ENCODE measurements around the gene TFPT. TPM values are rescaled to one million over a fixed set of nuclear protein-coding genes. Genes with fewer than 3 reads are reported as not detected.

Gene TFPT
- total and polyA plus RNA-seq, 2 of the 4 experiments (the other 2 are of a cell fraction): 7.9 to 17.1 TPM

DNA sequence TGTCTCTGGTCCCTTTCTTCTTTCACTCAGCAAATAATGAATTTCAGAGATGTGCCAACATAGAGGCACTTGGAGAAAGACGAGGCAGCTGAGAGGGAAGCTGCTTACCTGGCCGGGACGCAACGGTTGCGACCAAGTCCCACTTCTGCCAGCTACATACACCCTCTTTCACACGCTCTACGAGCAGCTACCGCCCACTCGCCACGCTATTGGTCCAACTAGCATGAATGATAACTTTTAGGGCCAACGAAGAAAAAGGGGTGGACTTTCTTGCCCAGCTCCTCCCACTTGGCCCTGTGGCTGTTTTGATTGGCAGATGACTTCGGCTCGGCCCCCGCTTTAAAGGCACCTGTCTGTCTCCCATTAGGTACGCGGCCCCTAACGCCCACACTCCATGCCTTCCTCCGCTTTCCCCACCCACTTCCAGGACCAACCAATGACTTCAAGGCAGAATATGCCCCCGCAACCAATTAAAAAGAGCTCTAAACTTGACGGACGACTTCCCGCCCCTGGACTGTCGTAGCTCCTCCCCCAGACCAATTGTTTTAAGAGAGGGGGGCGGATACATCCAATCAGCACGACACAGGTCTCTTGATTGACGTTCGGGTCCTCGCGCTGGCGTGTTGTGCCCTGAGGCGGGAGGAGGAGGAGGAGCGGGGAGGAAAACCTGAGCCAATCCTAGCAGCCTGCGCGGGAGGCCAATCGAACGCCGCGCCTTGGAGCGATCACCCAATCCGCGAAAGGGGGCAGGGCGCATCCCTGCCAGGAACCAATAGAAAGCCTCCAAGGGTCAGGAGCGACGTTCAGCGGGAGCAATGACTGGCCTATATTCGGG lies 21.6 kb upstream of the TFPT start:
- Histone ChIP-seq H3K27ac (ENCODE audit: insufficient read depth, low read length) (no peak overlapping the region; the same call in 1 of the 2 replicates), H2AK9ac (replicated peaks; ENCODE audit: low read depth, low read length, poor library complexity) (peak overlapping the region; percentile 98), H3K9me3 (ENCODE audit: control insufficient read depth, insufficient read depth, low read length) (no peaks in the 10 kb centered on the region), H3K79me1 (ENCODE audit: low read depth in 1 of 2, low read length in 2 of 2) (peaks cover 0 to 37% of the 10 kb centered on the region in 2 experiments; a peak in 2 of 4 replicates), H3K36me3 (ENCODE audit: control insufficient read depth, insufficient read depth, low read length) (peaks cover 8% of the 10 kb centered on the region; the same call in 1 of the 2 replicates), H3K9me1 (ENCODE audit: insufficient read depth, low read length) (peaks cover 16% of the 10 kb centered on the region), H2BK15ac (ENCODE audit: low read depth, low read length) (no peak overlapping the region), H2BK120ac (ENCODE audit: low read depth, low read length) (no peak overlapping the region), H3K27me3 (ENCODE audit: control insufficient read depth, insufficient read depth, low read length) (no peaks in the 10 kb centered on the region), H3K56ac (ENCODE audit: extremely low read depth, insufficient read depth, low read length) (no peak overlapping the region), H2AFZ (replicated peaks; ENCODE audit: low read length, poor library complexity) (peak overlapping the region; percentile 90), H3K14ac (replicated peaks; ENCODE audit: low read depth, low read length) (no peak overlapping the region), H2AK5ac (ENCODE audit: low read depth, low read length) (no peak overlapping the region), H3K9ac (ENCODE audit: low read depth, low read length) (peak overlapping the region; percentile 38; the same call in 1 of the 2 replicates), H3K23ac (ENCODE audit: low read depth, low read length) (peak overlapping the region; percentile 45), H4K91ac (ENCODE audit: insufficient read depth, low read depth, low read length) (no peak overlapping the region), H2BK20ac (ENCODE audit: low read depth, low read length) (no peak overlapping the region), H4K5ac (ENCODE audit: low read depth, low read length) (no peak overlapping the region), H2BK5ac (ENCODE audit: low read depth, low read length, poor library complexity, severe bottlenecking) (no peak overlapping the region), H3K4me1 (ENCODE audit: control insufficient read depth, insufficient read depth, low read length) (peaks cover 10% of the 10 kb centered on the region), H3K4me3 (ENCODE audit: insufficient read depth, low read depth, low read length) (peak overlapping the region; percentile 49), H4K20me1 (ENCODE audit: insufficient read depth, low read length) (peaks cover 40% of the 10 kb centered on the region), H3K18ac (ENCODE audit: low read depth, low read length) (no peak overlapping the region), H3K4me2 (ENCODE audit: low read depth, low read length) (peak overlapping the region; percentile 80), H3K4ac (ENCODE audit: low read depth, low read length) (no peak overlapping the region), H4K8ac (ENCODE audit: low read depth in 2 of 2, low read length in 2 of 2) (no peak overlapping the region)
- in situ Hi-C loops (cut with MboI; ENCODE audit: low sequenced_read_pairs): loop anchor here (25.0 kb wide), 1 partner anchor 1525 kb away; the partner anchor contains the start of gene U2AF2
- ChIA-PET CTCF (no interaction called here), POLR2A (ENCODE audit: unreplicated experiment) (interaction anchor here (0.5 to 1.8 kb wide), 6 partner anchors 22 to 269 kb away, joined by 3 to 10 read pairs (median 4); partner anchors contain the start of genes LENG1, MYADM, PRPF31 and RPS9)
- whole genome bisulfite sequencing, 2 experiments (ENCODE audit: extremely low coverage in 2 of 2, insufficient read length in 1 of 2): 0% methylated on average over 22 of the region's 46 CpGs; no CpG with 5 or more reads in 1 of the 2 experiments
- dilution Hi-C loops (cut with HindIII; ENCODE audit: low sequenced_read_pairs, unreplicated experiment): no loop called here
- TF ChIP-seq CHD1 (IDR thresholded peaks at IDR 0.05; ENCODE audit: low read depth, low read length) (no peak), NFE2L2 (IDR thresholded peaks at IDR 0.05; ENCODE audit: low read depth, low read length) (no peak), MAZ (IDR thresholded peaks at IDR 0.05; ENCODE audit: borderline replicate concordance, low read depth, low read length) (peak; percentile 59; the same call in 1 of the 2 replicates), RCOR1 (IDR thresholded peaks at IDR 0.05; ENCODE audit: insufficient replicate concordance, low read length) (peak; percentile 81), ELK1 (IDR thresholded peaks at IDR 0.05; ENCODE audit: borderline replicate concordance, low read depth, low read length) (no peak), FOS (IDR thresholded peaks at IDR 0.05; ENCODE audit: low read depth, low read length) (peak; percentile 95), SMC3 (IDR thresholded peaks at IDR 0.05; ENCODE audit: low read depth, low read length) (no peak), CEBPB (IDR thresholded peaks at IDR 0.05; ENCODE audit: low read depth, low read length) (no peak), MXI1 (IDR thresholded peaks at IDR 0.05; ENCODE audit: borderline replicate concordance, low read depth, low read length) (peak; percentile 26; the same call in 1 of the 2 replicates)
- peak; percentile 100 for DNase-seq
- intact Hi-C loops (cut with micrococcal nuclease): loop anchor here (1.0 to 2.0 kb wide), 3 partner anchors 22 to 268 kb away; partner anchors contain the start of genes LENG1, PRPF31 and TFPT
- ATAC-seq (ENCODE audit: low read depth): peak; percentile 87
- no TSS peak for BruUV-seq (replicated peaks)

Measured in IMR-90 (cell line).